NCI-H2227 treated with DMSO at 0.1 percent for 48 hours (cell line): ENCODE measurements around the gene MBD3L3.
"Not testable (repeated sequence)": the region's sequence is repeated elsewhere in the genome, so short reads cannot be mapped to it uniquely, and the experiment has no call there.

ENCODE experiments used
- DNase-seq: peaks from one replicate; lab custom pipeline; 2025; lab: John Stamatoyannopoulos, UW

MBD3L3 gene

DNA sequence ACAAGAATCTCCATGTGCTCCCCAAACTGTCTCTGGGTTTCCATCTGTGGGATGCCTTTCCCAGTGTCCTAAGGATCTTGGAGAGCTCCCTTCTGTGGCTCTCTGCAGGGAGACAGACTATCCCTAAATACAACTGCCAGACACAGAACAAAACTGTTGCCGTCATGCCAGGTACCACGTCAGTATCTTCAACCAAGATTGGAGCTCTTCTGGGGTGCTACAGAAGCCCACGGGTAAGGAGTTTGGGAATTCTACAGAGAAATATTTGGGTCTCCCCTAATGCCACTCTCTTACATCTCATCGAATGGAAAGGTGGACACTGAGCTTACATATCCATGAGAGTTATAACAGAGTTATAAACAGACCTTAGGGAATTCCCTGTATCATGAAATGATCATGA lies 4.9 kb upstream of the MBD3L3 start:
- DNase-seq, result no peak

GRCh38 chr19:7059977-7060376 lies 1.5 kb upstream of the MBD3L3 start:
- not testable (repeated sequence) for DNase-seq

DNA sequence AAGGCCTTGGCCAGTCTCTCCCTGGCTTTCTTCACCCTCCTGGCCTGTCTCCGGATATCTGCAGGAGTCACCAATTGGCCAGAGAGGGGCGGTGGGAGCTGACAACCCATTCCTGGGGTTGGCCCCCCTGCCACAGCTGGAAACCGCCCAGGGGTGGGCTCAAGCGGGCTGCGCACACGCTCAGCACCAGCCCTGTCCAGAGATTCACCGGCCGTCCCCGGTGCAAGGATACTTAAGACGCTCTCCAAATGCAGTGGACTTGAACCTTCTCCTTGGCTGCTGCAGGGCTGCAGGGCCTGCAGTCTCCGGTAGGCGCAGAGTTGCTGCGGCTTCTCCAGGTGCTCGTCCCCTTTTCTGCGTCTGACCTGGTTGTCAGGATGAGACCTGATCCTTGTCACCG lies 2.1 kb downstream of the MBD3L3 start:
- not testable (repeated sequence) for DNase-seq

DNA sequence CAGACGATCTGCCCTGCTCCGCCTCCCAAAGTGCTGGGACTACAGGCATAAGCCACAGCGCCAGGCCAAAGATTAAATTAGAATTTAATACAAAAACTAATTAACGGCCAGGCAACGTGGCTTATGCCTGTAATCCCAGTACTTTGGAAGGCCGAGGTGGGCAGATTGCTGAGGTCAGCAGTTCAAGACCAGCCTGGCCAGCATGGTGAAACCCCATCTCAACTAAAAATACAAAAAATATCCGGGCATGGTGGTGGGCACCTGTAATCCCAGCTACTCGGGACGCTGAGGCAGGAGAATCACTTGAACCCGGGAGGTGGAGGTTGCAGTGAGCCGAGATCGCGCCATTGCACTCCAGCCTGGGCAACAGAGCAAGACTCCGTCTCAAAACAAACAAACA lies 2.8 kb downstream of the MBD3L3 start:
- not testable (repeated sequence) for DNase-seq

- DNase-seq, result not testable (repeated sequence)
Observed at GRCh38 chr19:7054635-7055368, 3.7 kb downstream of the MBD3L3 start.

- DNase-seq, result not testable (repeated sequence)
Observed at GRCh38 chr19:7052896-7053295, 5.6 kb downstream of the MBD3L3 start.

DNA sequence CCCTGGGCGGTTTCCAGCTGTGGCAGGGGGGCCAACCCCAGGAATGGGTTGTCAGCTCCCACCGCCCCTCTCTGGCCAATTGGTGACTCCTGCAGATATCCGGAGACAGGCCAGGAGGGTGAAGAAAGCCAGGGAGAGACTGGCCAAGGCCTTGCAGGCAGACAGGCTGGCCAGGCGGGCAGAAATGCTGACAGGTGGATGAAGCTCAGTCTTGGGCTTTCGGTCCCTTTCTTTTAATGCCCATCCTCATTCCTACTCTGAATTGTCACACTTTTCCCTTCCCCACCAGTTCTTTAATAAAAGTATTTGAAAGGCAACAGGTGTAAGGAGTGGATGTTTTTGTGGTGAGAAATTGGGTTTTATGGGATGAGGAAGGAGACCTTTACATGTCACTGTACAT lies 7.1 kb downstream of the MBD3L3 start:
- not testable (repeated sequence) for DNase-seq

DNA sequence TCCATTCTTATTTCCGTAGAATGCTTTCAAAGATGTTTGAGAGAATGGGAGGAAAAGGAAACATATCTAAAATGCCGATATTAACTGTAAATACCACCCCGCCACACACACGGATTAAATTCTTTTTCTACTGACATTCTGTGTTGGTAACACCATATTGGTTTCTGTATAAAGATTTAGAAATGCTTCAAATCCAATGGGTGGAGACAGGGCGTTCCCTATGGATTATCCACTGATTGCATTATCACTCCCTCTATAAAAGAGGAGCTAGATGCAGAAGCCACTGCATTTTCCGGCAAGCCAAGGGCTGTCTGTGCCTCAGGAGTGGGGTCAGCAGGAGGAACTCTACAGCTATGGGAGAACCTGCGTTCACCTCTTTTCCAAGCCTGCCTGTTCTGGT lies 9.5 kb downstream of the MBD3L3 start, which contains the start of gene MBD3L2:
Gene MBD3L2 (plus strand): TSS at position 301 of the 400 bp plus-strand sequence. CDS start 53 bp downstream, at position 354.
- DNase-seq, result not testable (repeated sequence)

DNA sequence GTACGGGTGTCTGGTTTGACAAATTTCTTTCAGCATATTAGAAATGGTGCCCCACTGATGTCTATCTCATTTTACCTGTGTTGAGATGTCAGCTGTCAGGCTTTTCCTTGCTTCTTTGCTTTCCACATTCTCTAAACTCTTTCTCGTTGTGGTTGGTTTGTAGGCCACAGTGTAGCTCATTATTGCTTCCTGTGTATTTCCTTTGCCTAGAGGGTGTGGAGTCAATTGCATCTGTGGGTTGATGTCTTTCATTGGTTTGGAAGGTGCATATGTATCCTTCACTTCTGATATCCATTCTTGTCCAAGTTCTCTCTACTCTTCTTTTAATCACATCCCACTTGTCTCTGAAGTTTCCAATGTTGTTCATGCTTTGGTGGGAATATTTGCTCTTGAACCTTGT lies 16.9 kb downstream of the MBD3L3 start:
- DNase-seq, result not testable (repeated sequence)

GRCh38 chr19:7040079-7040478 lies 18.4 kb downstream of the MBD3L3 start, which contains the start of gene MBD3L4:
MBD3L4 (minus strand) TSS chr19:7040179; CDS start chr19:7040144, 35 bp downstream.
- not testable (repeated sequence) for DNase-seq

- DNase-seq, result not testable (repeated sequence)
Observed at GRCh38 chr19:7030278-7030677, 28.2 kb downstream of the MBD3L3 start, which contains the start of gene MBD3L5. MBD3L5 (plus strand) TSS chr19:7030578; CDS start chr19:7030612, 34 bp downstream.

DNA sequence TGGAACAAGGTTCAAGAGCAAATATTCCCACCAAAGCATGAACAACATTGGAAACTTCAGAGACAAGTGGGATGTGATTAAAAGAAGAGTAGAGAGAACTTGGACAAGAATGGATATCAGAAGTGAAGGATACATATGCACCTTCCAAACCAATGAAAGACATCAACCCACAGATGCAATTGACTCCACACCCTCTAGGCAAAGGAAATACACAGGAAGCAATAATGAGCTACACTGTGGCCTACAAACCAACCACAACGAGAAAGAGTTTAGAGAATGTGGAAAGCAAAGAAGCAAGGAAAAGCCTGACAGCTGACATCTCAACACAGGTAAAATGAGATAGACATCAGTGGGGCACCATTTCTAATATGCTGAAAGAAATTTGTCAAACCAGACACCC lies 29.7 kb downstream of the MBD3L3 start:
- not testable (repeated sequence) for DNase-seq

GRCh38 chr19:7021331-7021730 lies 37.1 kb downstream of the MBD3L3 start, which contains the start of gene MBD3L2B:
MBD3L2B (minus strand) TSS chr19:7021431; CDS start chr19:7021397, 34 bp downstream.
- not testable (repeated sequence) for DNase-seq

DNA sequence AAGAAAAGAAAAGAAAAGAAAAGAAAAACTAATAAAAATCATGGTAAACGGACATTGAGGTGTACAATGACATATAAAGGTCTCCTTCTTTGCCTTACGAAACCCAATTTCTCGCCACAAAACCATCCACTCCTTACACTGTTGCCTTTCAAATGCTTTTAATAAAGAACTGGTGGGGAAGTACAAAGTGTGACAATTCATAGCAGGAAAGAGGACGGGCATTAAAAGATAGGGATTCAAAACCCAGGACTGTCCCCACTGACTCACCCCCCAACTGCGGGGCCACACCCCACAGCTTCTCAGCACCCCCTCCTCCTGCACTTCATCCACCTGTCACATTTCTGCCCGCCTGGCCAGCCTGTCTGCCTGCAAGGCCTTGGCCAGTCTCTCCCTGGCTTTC lies 39.6 kb downstream of the MBD3L3 start:
- DNase-seq, result no peak

DNA sequence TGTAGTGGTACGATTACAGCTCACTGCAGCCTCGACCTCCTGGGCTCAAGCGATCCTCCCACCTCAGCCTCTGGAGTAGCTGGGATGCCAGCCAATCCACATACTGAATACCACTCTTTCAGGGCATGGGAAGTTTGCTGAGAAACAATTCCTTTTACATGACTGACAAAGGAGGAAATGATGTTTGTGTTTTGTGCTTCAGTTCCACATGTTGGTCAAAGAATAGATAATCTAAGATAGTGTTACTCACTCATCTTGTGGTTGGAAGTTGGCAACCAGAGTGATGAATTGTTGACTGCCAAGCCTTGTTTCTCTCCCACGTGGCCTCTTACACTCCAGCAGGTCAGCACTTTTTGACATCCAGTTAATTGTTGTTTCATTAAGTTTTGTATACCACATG lies 44.8 kb downstream of the MBD3L3 start:
- no peak for DNase-seq

DNA sequence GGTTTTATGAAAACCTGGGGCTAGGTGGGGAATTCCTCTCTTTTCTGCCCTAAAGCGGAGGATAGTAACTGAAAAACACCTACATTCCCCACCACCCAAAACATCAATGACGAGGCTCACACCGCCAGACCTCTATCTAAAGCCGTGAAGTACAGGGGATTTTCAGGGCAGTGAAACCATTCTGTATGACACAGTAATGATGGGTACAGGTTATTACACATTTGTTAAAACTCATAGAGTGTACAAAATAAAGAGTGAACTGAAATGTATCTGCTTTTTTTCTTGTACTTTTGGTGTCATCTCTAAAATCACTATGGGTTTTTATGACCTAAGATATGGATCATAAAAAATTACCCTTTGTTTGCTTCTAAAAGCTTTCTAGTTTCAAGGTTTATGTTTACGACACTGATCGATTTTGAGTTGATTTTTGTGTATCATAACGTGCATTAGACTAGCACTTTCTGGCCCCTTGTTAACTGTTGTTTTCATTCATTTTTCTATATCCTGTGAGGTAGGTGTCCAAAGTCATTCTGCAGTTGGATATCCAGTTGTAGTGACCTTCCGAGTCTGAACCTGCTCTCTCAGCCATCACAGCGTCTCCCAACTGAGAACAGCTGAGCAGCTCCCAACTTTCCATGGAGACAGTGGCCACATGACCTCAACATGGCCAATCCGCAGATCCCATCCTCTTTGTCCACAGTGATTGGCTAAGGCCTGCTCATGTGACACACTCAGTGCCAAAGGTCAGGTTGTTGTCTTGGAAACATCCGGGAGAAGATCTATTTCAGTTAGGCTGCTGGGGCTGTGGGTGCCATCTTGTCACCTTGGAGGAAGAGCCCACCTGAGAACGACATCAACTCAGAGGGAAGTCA lies 47.5 kb downstream of the MBD3L3 start:
- no peak for DNase-seq

DNA sequence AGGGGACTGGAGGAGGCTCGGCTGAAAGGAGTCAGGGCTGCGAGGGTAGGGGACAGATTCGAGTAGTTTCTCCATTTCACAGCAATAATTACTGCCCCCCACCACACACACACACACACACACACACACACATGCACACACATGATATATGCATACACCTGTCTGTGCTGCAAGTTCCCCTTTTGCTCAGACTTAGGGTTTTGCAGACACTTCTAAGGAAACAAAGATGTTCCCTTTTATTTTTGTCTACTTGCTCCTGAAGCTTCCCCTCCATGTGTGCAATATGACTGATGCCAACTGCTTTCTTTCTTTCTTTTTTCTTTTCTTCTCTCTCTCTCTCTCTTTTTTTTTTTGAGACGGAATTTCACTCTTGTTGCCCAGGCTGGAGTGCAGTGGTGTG lies 50.6 kb downstream of the MBD3L3 start:
- DNase-seq, result no peak
